Stomach (tissue), 4 donors: Measurements from ENCODE around the gene KIF6.

Experiments used
- CTCF ChIP-seq, 7 experiments: fragments of 450-650 bp in 4 of 7; fragments of 200-600 bp in 3 of 7; sonication (generic) in 3 of 7; IDR thresholded peaks; one replicate each; pipeline ENCODE4 v1.5.1; 2016 to 2019; ENCODE audit warnings: antibody characterized with exemption in 7 of 7, control low read depth in 2 of 7, mild to moderate bottlenecking in 1 of 7
- POLR2AphosphoS5 ChIP-seq, 3 donors: sonication (generic); formaldehyde crosslinking; IDR thresholded peaks; one replicate each; pipeline ENCODE4 v1.6.1; 2016; ENCODE audit warnings: antibody characterized with exemption in 3 of 3

DNA sequence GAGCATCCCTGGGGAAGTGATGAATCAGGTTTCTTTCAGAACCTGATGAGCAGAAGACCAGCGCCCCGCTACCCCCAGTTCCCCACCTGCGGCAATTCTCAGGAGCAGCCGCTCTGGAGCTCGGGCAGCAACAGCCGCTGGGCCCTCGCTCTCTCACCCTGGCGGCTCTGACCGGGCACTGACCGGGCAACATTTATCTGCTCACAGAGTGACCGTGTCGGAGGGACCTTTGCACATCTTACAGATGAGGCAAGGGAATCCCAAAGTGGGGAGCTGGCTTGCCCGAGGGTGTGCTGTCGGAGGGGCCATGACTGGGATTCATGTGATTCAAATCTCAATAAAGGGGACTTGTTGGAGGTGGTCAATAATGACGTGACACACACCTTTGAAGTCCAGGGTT is 376.5 kb downstream of the KIF6 start:
- no peak for TF ChIP-seq CTCF (IDR thresholded peaks at IDR 0.05)
- TF ChIP-seq POLR2AphosphoS5 (IDR thresholded peaks at IDR 0.05): no peak
